Astrocyte of the spinal cord (primary cell): ENCODE results near the gene RIBC2.
A peak's percentile ranks its signal among the peaks of the same experiment; 100 is the strongest.

Source experiments
- DNase-seq: peaks from one replicate; pipeline ENCODE4 v3.0.0; 2011; ENCODE audit warnings: low read depth, low spot score
- H3K4me3 ChIP-seq: 2 replicates; pipeline ENCODE4 v1.5.1; 2011; ENCODE audit warnings: low read depth, mild to moderate bottlenecking, low read length, moderate library complexity
- CTCF ChIP-seq: IDR thresholded peaks from 2 replicates; pipeline ENCODE4 v1.5.1; 2012; ENCODE audit warnings: low read depth, mild to moderate bottlenecking, low read length, inconsistent platforms
- in situ Hi-C: cut with HindIII; loops from 2 replicates; pipeline ENCODE4 v1.10.0; 2017; ENCODE audit warnings: low sequenced_read_pairs

RIBC2 gene

GRCh38 chr22:45470871-45471270 lies 57.4 kb downstream of the RIBC2 start:
- in situ Hi-C loops = no loop called here
- TF ChIP-seq CTCF = no peak
- H3K4me3 ChIP-seq = no peak overlapping the region
- no peak for DNase-seq

- H3K4me3 ChIP-seq = no peak overlapping the region
- in situ Hi-C loops = no loop called here
- no peak for TF ChIP-seq CTCF
- no peak for DNase-seq
These were observed 58.9 kb downstream of the RIBC2 start for GRCh38 chr22:45472426-45472825.

- TF ChIP-seq CTCF = no peak
- in situ Hi-C loops = no loop called here
- H3K4me3 ChIP-seq = no peak overlapping the region
- DNase-seq = peak; percentile 48
These were observed 60.2 kb downstream of the RIBC2 start for GRCh38 chr22:45473626-45474237.

GRCh38 chr22:45475063-45475747 lies 61.7 kb downstream of the RIBC2 start:
- in situ Hi-C loops = no loop called here
- no peak overlapping the region for H3K4me3 ChIP-seq
- TF ChIP-seq CTCF = no peak
- no peak for DNase-seq

- no peak for DNase-seq
- in situ Hi-C loops = no loop called here
- H3K4me3 ChIP-seq = no peak overlapping the region
- no peak for TF ChIP-seq CTCF
These were observed 62.5 kb downstream of the RIBC2 start for GRCh38 chr22:45475851-45476514.

GRCh38 chr22:45476814-45477213 lies 63.3 kb downstream of the RIBC2 start:
- H3K4me3 ChIP-seq = no peak overlapping the region
- no peak for TF ChIP-seq CTCF
- DNase-seq = no peak
- in situ Hi-C loops = no loop called here
